Activated CD8-positive, alpha-beta memory T cell treated with anti-CD3 and anti-CD28 coated beads, Interleukin-2, amount 50 U/mL, for 24 hours (primary cell): Measurements from ENCODE around the gene IFITM10.

Source experiments
- DNase-seq: peaks from one replicate; pipeline ENCODE4 v3.0.0-alpha.2; 2020; ENCODE audit errors: extremely low read depth

Gene IFITM10

GRCh38 chr11:1752907-1753228, 2.5 kb upstream of the IFITM10 start:
- DNase-seq = no peak

GRCh38 chr11:1751999-1752906, 1.9 kb upstream of the IFITM10 start:
- no peak for DNase-seq

GRCh38 chr11:1751531-1751921, 1.1 kb upstream of the IFITM10 start:
- no peak for DNase-seq

GRCh38 chr11:1750840-1751530, 590 bp upstream of the IFITM10 start:
- DNase-seq = no peak

GRCh38 chr11:1749395-1750351, 722 bp downstream of the IFITM10 start:
- no peak for DNase-seq

- no peak for DNase-seq
Measured at GRCh38 chr11:1748636-1749394, 1.6 kb downstream of the IFITM10 start.

GRCh38 chr11:1747753-1748635, 2.4 kb downstream of the IFITM10 start:
- no peak for DNase-seq

GRCh38 chr11:1746956-1747752, 3.2 kb downstream of the IFITM10 start:
- no peak for DNase-seq

GRCh38 chr11:1746511-1746931, 3.9 kb downstream of the IFITM10 start:
- DNase-seq = no peak

GRCh38 chr11:1745701-1746320, 4.6 kb downstream of the IFITM10 start:
- DNase-seq = no peak

GRCh38 chr11:1744891-1745700, 5.3 kb downstream of the IFITM10 start:
- DNase-seq = no peak

GRCh38 chr11:1744137-1744886, 6.1 kb downstream of the IFITM10 start:
- DNase-seq = no peak

GRCh38 chr11:1743585-1744136, 6.7 kb downstream of the IFITM10 start:
- no peak for DNase-seq

GRCh38 chr11:1742869-1743584, 7.4 kb downstream of the IFITM10 start:
- DNase-seq = no peak

- no peak for DNase-seq
Measured at GRCh38 chr11:1742371-1742770, 8.0 kb downstream of the IFITM10 start.

GRCh38 chr11:1741741-1742140, 8.7 kb downstream of the IFITM10 start:
- no peak for DNase-seq
